ENCODE results near the gene SLC4A5. TPM values are rescaled to one million over a fixed set of nuclear protein-coding genes. Genes with fewer than 3 reads are reported as not detected.
"Not testable (repeated sequence)": the region's sequence is repeated elsewhere in the genome, so short reads cannot be mapped to it uniquely, and the experiment has no call there.

SLC4A5 gene
- polyA plus RNA-seq, 1 donor: 1.5 TPM

GRCh38 chr2:74188018-74188601, 155.1 kb downstream of the SLC4A5 start:
- Histone ChIP-seq H3K4me1 (ENCODE audit: control insufficient read depth, insufficient read depth, low read length) (no peaks in the 10 kb centered on the region), H3K9me3 (ENCODE audit: control insufficient read depth, low read depth, low read length) (no peaks in the 10 kb centered on the region), H3K4me3 (ENCODE audit: low read length) (no peak overlapping the region), H3K27ac (ENCODE audit: low read length) (no peak overlapping the region), H3K36me3 (ENCODE audit: control insufficient read depth, insufficient read depth, low read length) (no peaks in the 10 kb centered on the region), H3K27me3 (ENCODE audit: control insufficient read depth, insufficient read depth, low read length) (peaks cover 2% of the 10 kb centered on the region)
- WGBS (ENCODE audit: insufficient coverage, low lambda C conversion rate): no CpG with 5 or more reads among the region's 6 CpGs
- DNase-seq: no peak

GRCh38 chr2:74186706-74187105, 156.5 kb downstream of the SLC4A5 start:
- no CpG with 5 or more reads among the region's 15 CpGs for WGBS (ENCODE audit: insufficient coverage, low lambda C conversion rate)
- H3K4me1 ChIP-seq (ENCODE audit: control insufficient read depth, insufficient read depth, low read length); DNase-seq; H3K36me3 ChIP-seq (ENCODE audit: control insufficient read depth, insufficient read depth, low read length); H3K4me3 ChIP-seq (ENCODE audit: low read length); H3K27ac ChIP-seq (ENCODE audit: low read length); H3K27me3 ChIP-seq (ENCODE audit: control insufficient read depth, insufficient read depth, low read length); H3K9me3 ChIP-seq (ENCODE audit: control insufficient read depth, low read depth, low read length): not testable (repeated sequence)

GRCh38 chr2:74186038-74186437, 157.2 kb downstream of the SLC4A5 start:
- no CpG with 5 or more reads among the region's 9 CpGs for WGBS (ENCODE audit: insufficient coverage, low lambda C conversion rate)
- Histone ChIP-seq H3K4me1 (ENCODE audit: control insufficient read depth, insufficient read depth, low read length) (no peaks in the 10 kb centered on the region), H3K4me3 (ENCODE audit: low read length) (no peak overlapping the region), H3K9me3 (ENCODE audit: control insufficient read depth, low read depth, low read length) (no peaks in the 10 kb centered on the region), H3K27ac (ENCODE audit: low read length) (no peak overlapping the region), H3K27me3 (ENCODE audit: control insufficient read depth, insufficient read depth, low read length) (peaks cover 2% of the 10 kb centered on the region), H3K36me3 (ENCODE audit: control insufficient read depth, insufficient read depth, low read length) (no peaks in the 10 kb centered on the region)
- no peak for DNase-seq

- 71% methylated on average over 1 of the region's 2 CpGs for WGBS (ENCODE audit: insufficient coverage, low lambda C conversion rate)
- Histone ChIP-seq H3K36me3 (ENCODE audit: control insufficient read depth, insufficient read depth, low read length) (no peaks in the 10 kb centered on the region), H3K27ac (ENCODE audit: low read length) (no peak overlapping the region), H3K27me3 (ENCODE audit: control insufficient read depth, insufficient read depth, low read length) (peaks cover 2% of the 10 kb centered on the region), H3K4me3 (ENCODE audit: low read length) (no peak overlapping the region), H3K4me1 (ENCODE audit: control insufficient read depth, insufficient read depth, low read length) (no peaks in the 10 kb centered on the region), H3K9me3 (ENCODE audit: control insufficient read depth, low read depth, low read length) (no peaks in the 10 kb centered on the region)
- no peak for DNase-seq
Measured at GRCh38 chr2:74183878-74184277, 159.3 kb downstream of the SLC4A5 start.

- H3K27me3 ChIP-seq (ENCODE audit: control insufficient read depth, insufficient read depth, low read length): peaks cover 2% of the 10 kb centered on the region
- WGBS (ENCODE audit: insufficient coverage, low lambda C conversion rate): 20% methylated on average over 1 of the region's 7 CpGs
- H3K36me3 ChIP-seq (ENCODE audit: control insufficient read depth, insufficient read depth, low read length): peaks cover 3% of the 10 kb centered on the region
- no peak overlapping the region for H3K4me3 ChIP-seq (ENCODE audit: low read length)
- DNase-seq: peak in 1 of 2 donors; percentile 15
- no peaks in the 10 kb centered on the region for H3K9me3 ChIP-seq (ENCODE audit: control insufficient read depth, low read depth, low read length)
- no peak overlapping the region for H3K27ac ChIP-seq (ENCODE audit: low read length)
- H3K4me1 ChIP-seq (ENCODE audit: control insufficient read depth, insufficient read depth, low read length): peaks cover 5% of the 10 kb centered on the region
Measured at GRCh38 chr2:74181739-74182138, 161.5 kb downstream of the SLC4A5 start.

- H3K4me1 ChIP-seq (ENCODE audit: control insufficient read depth, insufficient read depth, low read length): peaks cover 5% of the 10 kb centered on the region
- H3K9me3 ChIP-seq (ENCODE audit: control insufficient read depth, low read depth, low read length): no peaks in the 10 kb centered on the region
- H3K27me3 ChIP-seq (ENCODE audit: control insufficient read depth, insufficient read depth, low read length): peaks cover 2% of the 10 kb centered on the region
- 30% methylated on average over 4 of the region's 25 CpGs for WGBS (ENCODE audit: insufficient coverage, low lambda C conversion rate)
- DNase-seq: no peak
- peak overlapping the region; percentile 79 for H3K4me3 ChIP-seq (ENCODE audit: low read length)
- H3K36me3 ChIP-seq (ENCODE audit: control insufficient read depth, insufficient read depth, low read length): peaks cover 4% of the 10 kb centered on the region
- peak overlapping the region; percentile 95 for H3K27ac ChIP-seq (ENCODE audit: low read length)
Measured at GRCh38 chr2:74179063-74179865, 164.0 kb downstream of the SLC4A5 start.

GRCh38 chr2:74178211-74179062, 164.8 kb downstream of the SLC4A5 start, which contains the start of gene MOB1A:
Gene MOB1A (minus strand): TSS chr2:74178879. CDS start chr2:74178674, 205 bp downstream.
- no CpG with 5 or more reads among the region's 84 CpGs for WGBS (ENCODE audit: insufficient coverage, low lambda C conversion rate)
- Histone ChIP-seq H3K27me3 (ENCODE audit: control insufficient read depth, insufficient read depth, low read length) (no peaks in the 10 kb centered on the region), H3K27ac (ENCODE audit: low read length) (peak within 1 kb of the TSS; percentile 95), H3K9me3 (ENCODE audit: control insufficient read depth, low read depth, low read length) (no peaks in the 10 kb centered on the region), H3K36me3 (ENCODE audit: control insufficient read depth, insufficient read depth, low read length) (peaks cover 4% of the 10 kb centered on the region), H3K4me3 (ENCODE audit: low read length) (peak within 1 kb of the TSS; percentile 79), H3K4me1 (ENCODE audit: control insufficient read depth, insufficient read depth, low read length) (peaks cover 5% of the 10 kb centered on the region)
- DNase-seq: peak; percentile 98 to 99

GRCh38 chr2:74177696-74178095, 165.5 kb downstream of the SLC4A5 start:
- Histone ChIP-seq H3K4me1 (ENCODE audit: control insufficient read depth, insufficient read depth, low read length) (peaks cover 5% of the 10 kb centered on the region), H3K9me3 (ENCODE audit: control insufficient read depth, low read depth, low read length) (no peaks in the 10 kb centered on the region), H3K27ac (ENCODE audit: low read length) (peak overlapping the region; percentile 95), H3K36me3 (ENCODE audit: control insufficient read depth, insufficient read depth, low read length) (peaks cover 4% of the 10 kb centered on the region), H3K4me3 (ENCODE audit: low read length) (peak overlapping the region; percentile 79), H3K27me3 (ENCODE audit: control insufficient read depth, insufficient read depth, low read length) (no peaks in the 10 kb centered on the region)
- DNase-seq: no peak

- H3K4me1 ChIP-seq (ENCODE audit: control insufficient read depth, insufficient read depth, low read length): peaks cover 5% of the 10 kb centered on the region
- H3K27me3 ChIP-seq (ENCODE audit: control insufficient read depth, insufficient read depth, low read length): no peaks in the 10 kb centered on the region
- H3K27ac ChIP-seq (ENCODE audit: low read length): no peak overlapping the region
- H3K9me3 ChIP-seq (ENCODE audit: control insufficient read depth, low read depth, low read length): no peaks in the 10 kb centered on the region
- no peak for DNase-seq
- peaks cover 16% of the 10 kb centered on the region for H3K36me3 ChIP-seq (ENCODE audit: control insufficient read depth, insufficient read depth, low read length)
- no peak overlapping the region for H3K4me3 ChIP-seq (ENCODE audit: low read length)
- no CpG with 5 or more reads among the region's 1 CpG for WGBS (ENCODE audit: insufficient coverage, low lambda C conversion rate)
Measured at GRCh38 chr2:74174909-74175308, 168.3 kb downstream of the SLC4A5 start.

GRCh38 chr2:74168739-74169138, 174.5 kb downstream of the SLC4A5 start:
- 90% methylated on average over 1 of the region's 2 CpGs for WGBS (ENCODE audit: insufficient coverage, low lambda C conversion rate)
- Histone ChIP-seq H3K4me1 (ENCODE audit: control insufficient read depth, insufficient read depth, low read length) (no peaks in the 10 kb centered on the region), H3K36me3 (ENCODE audit: control insufficient read depth, insufficient read depth, low read length) (peaks cover 56% of the 10 kb centered on the region)

More at GRCh38 chr2:74168739-74169138, 174.5 kb downstream of the SLC4A5 start:
- H3K9me3 ChIP-seq (ENCODE audit: control insufficient read depth, low read depth, low read length): peaks cover 4% of the 10 kb centered on the region
- no peaks in the 10 kb centered on the region for H3K27me3 ChIP-seq (ENCODE audit: control insufficient read depth, insufficient read depth, low read length)
- no peak overlapping the region for H3K4me3 ChIP-seq (ENCODE audit: low read length)
- DNase-seq: no peak
- H3K27ac ChIP-seq (ENCODE audit: low read length): no peak overlapping the region
